Neuronal stem cell (in vitro differentiated cells): Measurements from ENCODE around the gene XCL2.

ENCODE experiments used
- DNase-seq: peaks from one replicate; pipeline ENCODE4 v3.0.0-alpha.2; 2013; ENCODE audit warnings: low spot score
- H2AFZ ChIP-seq: one replicate; pipeline ENCODE4 v1.6.1; 2013; ENCODE audit warnings: mild to moderate bottlenecking, low read length, inconsistent platforms
- H2AK5ac ChIP-seq: 2 replicates; pipeline ENCODE4 v1.6.1; 2013; ENCODE audit warnings: low read depth, mild to moderate bottlenecking, inconsistent platforms, low read length, moderate library complexity, mixed read lengths
- H2BK120ac ChIP-seq: 2 replicates; pipeline ENCODE4 v1.6.1; 2013; ENCODE audit warnings: low read depth, mild to moderate bottlenecking, inconsistent platforms, low read length, moderate library complexity, mixed read lengths
- H2BK12ac ChIP-seq: one replicate; pipeline ENCODE4 v1.6.1; 2013; ENCODE audit warnings: low read length, inconsistent platforms
- H2BK15ac ChIP-seq: 2 replicates; pipeline ENCODE4 v1.6.1; 2013; ENCODE audit warnings: mild to moderate bottlenecking, low read length, inconsistent platforms, mixed read lengths
- H2BK5ac ChIP-seq: one replicate; pipeline ENCODE4 v1.6.1; 2013; ENCODE audit warnings: inconsistent platforms, mild to moderate bottlenecking, low read length, moderate library complexity
- H3K14ac ChIP-seq: one replicate; pipeline ENCODE4 v1.6.1; 2013; ENCODE audit warnings: low read length, inconsistent platforms
- H3K18ac ChIP-seq: 2 replicates; pipeline ENCODE4 v1.6.1; 2013; ENCODE audit warnings: low read length, inconsistent platforms
- H3K23ac ChIP-seq: 2 replicates; pipeline ENCODE4 v1.6.1; 2013; ENCODE audit warnings: low read depth, mild to moderate bottlenecking, mixed read lengths, low read length, inconsistent platforms; ENCODE audit not compliant: poor library complexity
- H3K27ac ChIP-seq: replicated peaks from 3 replicates; pipeline ENCODE4 v1.5.1; 2013; ENCODE audit warnings: low read length, inconsistent platforms
- H3K27me3 ChIP-seq, 3 experiments: 2 replicates each; pipeline ENCODE4 v1.6.1; 2013; ENCODE audit warnings: low read length in 3 of 3, mild to moderate bottlenecking in 2 of 3, inconsistent platforms in 1 of 3, low read depth in 1 of 3, mixed read lengths in 1 of 3, moderate library complexity in 1 of 3; ENCODE audit not compliant: control insufficient read depth in 3 of 3, insufficient read depth in 3 of 3
- H3K36me3 ChIP-seq, 2 donors: replicated peaks in 1 of 2; 2 replicates each; pipeline ENCODE4 v1.6.1; 2013; ENCODE audit warnings: low read length in 2 of 2; ENCODE audit not compliant: control insufficient read depth in 2 of 2, insufficient read depth in 2 of 2
- H3K4ac ChIP-seq: 2 replicates; pipeline ENCODE4 v1.6.1; 2013; ENCODE audit warnings: inconsistent platforms, mild to moderate bottlenecking, low read length, moderate library complexity
- H3K4me1 ChIP-seq, 2 donors: 1 replicate in 1 of 2; 2 replicates in 1 of 2; pipeline ENCODE4 v1.6.1; 2013; ENCODE audit warnings: low read length in 2 of 2, low read depth in 1 of 2; ENCODE audit not compliant: control insufficient read depth in 2 of 2, insufficient read depth in 1 of 2
- H3K4me2 ChIP-seq: one replicate; pipeline ENCODE4 v1.6.1; 2013; ENCODE audit warnings: mild to moderate bottlenecking, low read length, inconsistent platforms; ENCODE audit not compliant: insufficient read depth, poor library complexity, severe bottlenecking
- H3K4me3 ChIP-seq, 2 donors: 2 replicates each; pipeline ENCODE4 v1.5.1; 2013; ENCODE audit warnings: low read length in 2 of 2, mild to moderate bottlenecking in 2 of 2, inconsistent platforms in 1 of 2, moderate library complexity in 1 of 2
- H3K79me1 ChIP-seq: one replicate; pipeline ENCODE4 v1.6.1; 2013; ENCODE audit warnings: low read depth, mild to moderate bottlenecking, inconsistent platforms, low read length, moderate library complexity
- H3K9ac ChIP-seq: one replicate; pipeline ENCODE4 v1.6.1; 2013; ENCODE audit warnings: mild to moderate bottlenecking, low read depth, low read length, inconsistent platforms; ENCODE audit not compliant: poor library complexity
- H3K9me3 ChIP-seq, 2 donors: replicated peaks in 1 of 2; 2 replicates each; pipeline versions ENCODE3 to v1.6.1; 2013; ENCODE audit warnings: low read length in 2 of 2, mild to moderate bottlenecking in 2 of 2, inconsistent platforms in 1 of 2, low read depth in 1 of 2, mixed read lengths in 1 of 2, moderate library complexity in 1 of 2; ENCODE audit not compliant: control insufficient read depth in 2 of 2, insufficient read depth in 1 of 2
- H4K8ac ChIP-seq: one replicate; pipeline ENCODE4 v1.6.1; 2013; ENCODE audit warnings: low read depth, mild to moderate bottlenecking, inconsistent platforms, low read length, moderate library complexity
- H4K91ac ChIP-seq: one replicate; pipeline ENCODE4 v1.6.1; 2013; ENCODE audit warnings: low read length, low read depth, mild to moderate bottlenecking, inconsistent platforms; ENCODE audit not compliant: poor library complexity
- WGBS, 2 donors: extraction: QIAGEN DNeasy Blood & Tissue Kit; methylation state at CpG; one replicate each; pipeline ENCODE4 v1.1.7; 2013; ENCODE audit warnings: missing lambda C conversion rate in 2 of 2, mixed read lengths in 1 of 2; ENCODE audit not compliant: insufficient read length in 2 of 2, insufficient replicate concordance in 1 of 2; ENCODE audit errors: extremely low coverage in 2 of 2; 5-methylcytosine and 5-hydroxymethylcytosine counted together

The XCL2 gene

DNA sequence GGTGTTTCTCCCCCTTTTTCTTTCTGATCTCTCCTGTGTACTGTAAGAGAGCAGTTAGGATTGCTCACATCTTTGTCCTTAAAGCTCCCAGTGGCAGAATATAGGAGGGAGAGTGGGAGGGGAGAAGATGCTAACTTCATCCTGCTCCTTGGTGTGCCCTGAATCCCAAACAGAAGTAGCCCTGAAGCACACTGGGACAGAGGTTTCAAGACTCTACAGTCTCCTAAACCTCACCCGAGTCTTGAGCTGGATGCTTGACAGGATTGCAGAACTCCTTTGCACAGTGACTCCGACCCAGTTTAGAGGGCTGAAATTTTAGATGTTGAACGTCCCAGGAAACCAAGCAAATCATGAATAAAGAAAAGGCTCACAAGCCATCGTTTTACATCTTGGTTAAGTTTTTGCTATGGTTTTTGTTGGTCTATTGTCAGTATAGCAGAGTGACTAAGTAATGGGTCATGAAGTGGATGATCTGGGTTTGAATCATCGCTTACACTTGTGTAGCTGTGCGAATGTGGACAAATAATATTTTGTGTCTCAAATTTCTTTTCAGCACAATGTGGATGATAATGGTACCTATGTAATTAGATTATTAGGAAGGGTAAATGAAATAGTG, 37.5 kb downstream of the XCL2 start:
- no peaks in the 10 kb centered on the region for H3K27me3 ChIP-seq
- H3K9me3 ChIP-seq: no peaks in the 10 kb centered on the region
- no peak overlapping the region for H3K27ac ChIP-seq
- no peak overlapping the region for H4K8ac ChIP-seq
- H3K4me3 ChIP-seq: no peak overlapping the region
- no peak overlapping the region for H2BK12ac ChIP-seq
- H3K18ac ChIP-seq: no peak overlapping the region
- no peaks in the 10 kb centered on the region for H3K79me1 ChIP-seq
- no peak overlapping the region for H4K91ac ChIP-seq
- peaks cover 0 to 10% of the 10 kb centered on the region in 2 donors for H3K4me1 ChIP-seq
- no CpG with 5 or more reads among the region's 6 CpGs for WGBS, 2 donors
- no peak overlapping the region for H2AFZ ChIP-seq
- no peak overlapping the region for H3K14ac ChIP-seq
- no peak overlapping the region for H3K4me2 ChIP-seq
- H2BK5ac ChIP-seq: no peak overlapping the region
- no peaks in the 10 kb centered on the region for H3K36me3 ChIP-seq
- no peak overlapping the region for H2AK5ac ChIP-seq
- no peak for DNase-seq
- no peak overlapping the region for H2BK15ac ChIP-seq
- no peak overlapping the region for H3K9ac ChIP-seq
- H3K23ac ChIP-seq: no peak overlapping the region
- H2BK120ac ChIP-seq: no peak overlapping the region
- H3K4ac ChIP-seq: no peak overlapping the region

DNA sequence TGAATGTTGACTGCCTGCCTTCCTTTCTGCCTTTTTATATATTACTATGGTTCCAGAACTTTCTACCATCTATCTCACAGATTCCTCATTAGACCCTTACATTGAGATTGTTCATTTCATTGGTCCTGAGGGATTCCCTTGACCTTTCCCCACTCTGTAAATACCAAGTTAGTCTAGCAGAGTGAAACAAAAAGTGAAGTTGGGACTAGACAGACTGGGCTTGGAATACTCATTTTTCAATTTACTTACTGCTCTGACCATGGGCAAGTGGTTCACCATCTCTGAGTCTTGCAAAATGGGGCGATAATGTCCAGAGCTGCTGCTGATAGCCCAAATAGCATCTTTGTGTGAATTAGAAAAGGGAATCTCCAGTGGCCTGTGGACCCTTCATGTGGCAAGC, 38.8 kb downstream of the XCL2 start:
- Histone ChIP-seq H3K4ac (no peak overlapping the region), H3K79me1 (no peaks in the 10 kb centered on the region), H4K91ac (no peak overlapping the region), H2BK12ac (no peak overlapping the region), H2BK5ac (no peak overlapping the region), H3K27me3 (no peaks in the 10 kb centered on the region), H3K23ac (no peak overlapping the region), H3K4me2 (no peak overlapping the region), H3K36me3 (no peaks in the 10 kb centered on the region), H2AK5ac (no peak overlapping the region), H2AFZ (no peak overlapping the region), H4K8ac (no peak overlapping the region), H3K4me1 (peaks cover 0 to 7% of the 10 kb centered on the region in 2 donors), H3K4me3 (no peak overlapping the region), H2BK120ac (no peak overlapping the region), H3K9ac (no peak overlapping the region), H2BK15ac (no peak overlapping the region), H3K18ac (no peak overlapping the region), H3K14ac (no peak overlapping the region), H3K27ac (no peak overlapping the region), H3K9me3 (no peaks in the 10 kb centered on the region)
- DNase-seq: no peak
- WGBS, 2 donors: no CpG with 5 or more reads among the region's 1 CpG

DNA sequence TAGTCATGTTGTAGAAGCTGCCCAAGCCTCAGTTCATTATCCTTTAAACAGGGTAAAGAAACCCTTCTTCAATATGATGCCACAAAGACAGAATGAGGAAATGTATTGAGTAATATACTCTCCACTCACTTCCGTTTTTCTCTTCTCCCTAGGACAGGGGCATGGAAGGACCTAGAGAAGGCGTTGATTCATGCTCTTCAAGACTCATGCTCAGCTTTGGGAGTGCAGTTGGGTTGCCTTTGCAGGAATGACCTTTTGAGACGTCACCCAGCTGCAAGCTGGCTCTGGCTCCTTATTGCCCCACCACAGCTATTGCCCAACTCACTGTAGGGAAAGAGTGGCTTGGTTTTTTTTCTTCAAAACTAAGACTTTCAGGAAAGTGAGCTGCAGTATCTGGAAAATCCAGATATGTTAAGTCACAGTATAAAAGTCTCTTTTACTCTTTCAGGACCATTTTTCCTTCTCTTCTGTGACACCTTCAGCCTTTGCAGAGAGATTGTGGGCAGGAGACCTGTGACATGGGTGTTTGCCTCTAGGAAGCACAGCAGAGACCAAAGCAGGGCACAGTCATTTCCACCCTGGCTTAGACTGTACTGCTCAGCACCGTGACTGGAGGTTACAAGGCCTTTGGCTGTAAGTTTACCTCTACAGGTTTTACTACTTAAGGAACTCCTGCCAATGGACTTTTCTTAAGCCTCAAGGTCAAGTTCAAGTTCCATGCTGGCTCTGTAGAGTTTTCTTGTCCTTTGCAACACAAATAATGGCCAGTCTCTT, 39.5 kb downstream of the XCL2 start:
- Histone ChIP-seq H3K18ac (no peak overlapping the region), H2BK5ac (no peak overlapping the region), H3K4me1 (peaks cover 0 to 2% of the 10 kb centered on the region in 2 donors), H3K36me3 (no peaks in the 10 kb centered on the region), H3K23ac (no peak overlapping the region), H3K79me1 (no peaks in the 10 kb centered on the region), H4K8ac (no peak overlapping the region), H3K4me2 (no peak overlapping the region), H2AFZ (no peak overlapping the region), H2AK5ac (no peak overlapping the region), H3K27me3 (no peaks in the 10 kb centered on the region), H2BK15ac (no peak overlapping the region), H3K4me3 (no peak overlapping the region), H3K9me3 (no peaks in the 10 kb centered on the region), H2BK120ac (no peak overlapping the region), H3K9ac (no peak overlapping the region), H3K27ac (no peak overlapping the region), H4K91ac (no peak overlapping the region), H3K14ac (no peak overlapping the region), H3K4ac (no peak overlapping the region), H2BK12ac (no peak overlapping the region)
- WGBS, 2 donors: no CpG with 5 or more reads among the region's 4 CpGs
- DNase-seq: no peak

DNA sequence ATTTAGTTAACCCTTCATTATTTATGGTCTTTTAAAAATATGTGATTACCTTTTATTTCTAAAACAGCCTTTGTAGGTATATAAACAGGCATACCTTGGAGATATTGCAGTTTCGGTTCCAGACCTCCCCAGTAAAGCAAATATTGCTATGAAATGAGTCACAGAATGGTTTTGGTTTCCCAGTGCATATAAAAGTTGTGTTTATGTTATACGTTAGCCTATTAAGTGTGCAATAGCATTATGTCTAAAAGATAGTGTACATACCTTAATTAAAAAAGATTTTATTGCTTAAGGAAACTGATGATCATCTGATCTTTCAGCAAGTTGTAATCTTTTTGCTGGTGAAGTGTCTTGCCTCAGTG, 44.1 kb downstream of the XCL2 start:
- H3K4me2 ChIP-seq: no peak overlapping the region
- H2AK5ac ChIP-seq: no peak overlapping the region
- H3K9me3 ChIP-seq: no peaks in the 10 kb centered on the region
- H2BK12ac ChIP-seq: no peak overlapping the region
- no peaks in the 10 kb centered on the region for H3K79me1 ChIP-seq
- H2AFZ ChIP-seq: no peak overlapping the region
- no peak overlapping the region for H3K27ac ChIP-seq
- no peaks in the 10 kb centered on the region for H3K36me3 ChIP-seq
- H2BK120ac ChIP-seq: no peak overlapping the region
- H4K91ac ChIP-seq: no peak overlapping the region
- no peak overlapping the region for H3K23ac ChIP-seq
- no peak overlapping the region for H3K18ac ChIP-seq
- no peak for DNase-seq
- H3K14ac ChIP-seq: no peak overlapping the region
- no peak overlapping the region for H2BK5ac ChIP-seq
- no peak overlapping the region for H3K4ac ChIP-seq
- no peak overlapping the region for H3K9ac ChIP-seq
- H3K4me1 ChIP-seq: peaks cover 1 to 6% of the 10 kb centered on the region in 2 donors
- H3K4me3 ChIP-seq: no peak overlapping the region
- no peaks in the 10 kb centered on the region for H3K27me3 ChIP-seq
- no peak overlapping the region for H4K8ac ChIP-seq
- H2BK15ac ChIP-seq: no peak overlapping the region
- no CpG with 5 or more reads among the region's 2 CpGs for WGBS, 2 donors
